Keratinocyte (primary cell): ENCODE results near the gene CGNL1.

Source experiments
- CTCF ChIP-seq, 3 experiments: IDR thresholded peaks in 1 of 3; conservative IDR thresholded peaks in 1 of 3; optimal IDR thresholded peaks in 1 of 3; 2 replicates in 2 of 3; 3 replicates in 1 of 3; pipeline versions ENCODE3 to v1.5.1; 2011; ENCODE audit warnings: low read length in 3 of 3, mild to moderate bottlenecking in 3 of 3, moderate library complexity in 2 of 3, control low read depth in 1 of 3, inconsistent platforms in 1 of 3; ENCODE audit not compliant: insufficient read depth in 2 of 3; ENCODE audit errors: extremely low read depth in 1 of 3
- EZH2 ChIP-seq: IDR thresholded peaks from one replicate; pipeline ENCODE4 v1.6.1; 2012; ENCODE audit warnings: inconsistent platforms, mild to moderate bottlenecking, low read length, moderate library complexity

- TF ChIP-seq CTCF (optimal IDR thresholded peaks at IDR 0.05 in 1 of 3, IDR thresholded peaks at IDR 0.05 in 1 of 3, conservative IDR thresholded peaks at IDR 0.05 in 1 of 3; ENCODE audit: extremely low read depth in 1 of 3, insufficient read depth in 2 of 3, low read length in 3 of 3), result no peak
- TF ChIP-seq EZH2, result no peak
Observed at GRCh38 chr15:57526076-57526475, 149.8 kb downstream of the CGNL1 start.
